H9 (cell line): ENCODE data around the gene VCPKMT. TPM values are rescaled to one million over a fixed set of nuclear protein-coding genes. Genes with fewer than 3 reads are reported as not detected.

ENCODE experiments used
- DNase-seq: peaks from one replicate; pipeline ENCODE4 v3.0.0-alpha.2; 2017
- H2AFZ ChIP-seq: one replicate; pipeline ENCODE4 v1.6.1; 2013; ENCODE audit warnings: mild to moderate bottlenecking, low read length, control low read depth, moderate library complexity
- H2AK5ac ChIP-seq: 2 replicates; pipeline ENCODE4 v1.6.1; 2013; ENCODE audit warnings: low read length, control low read depth, mixed read lengths; ENCODE audit not compliant: insufficient read length
- H2BK120ac ChIP-seq: one replicate; pipeline ENCODE4 v1.6.1; 2013; ENCODE audit warnings: low read depth, mild to moderate bottlenecking, low read length, control low read depth, inconsistent platforms; ENCODE audit not compliant: poor library complexity, severe bottlenecking
- H2BK12ac ChIP-seq: 2 replicates; pipeline ENCODE4 v1.6.1; 2013; ENCODE audit warnings: low read length, control low read depth, mixed read lengths, low read depth; ENCODE audit not compliant: insufficient read length
- H2BK15ac ChIP-seq: 2 replicates; pipeline ENCODE4 v1.6.1; 2013; ENCODE audit warnings: low read depth, low read length, control low read depth
- H2BK20ac ChIP-seq: one replicate; pipeline ENCODE4 v1.6.1; 2013; ENCODE audit warnings: low read depth, mild to moderate bottlenecking, low read length, control low read depth, inconsistent platforms; ENCODE audit not compliant: poor library complexity, severe bottlenecking
- H2BK5ac ChIP-seq: 2 replicates; pipeline ENCODE4 v1.6.1; 2013; ENCODE audit warnings: low read length, control low read depth, mixed read lengths; ENCODE audit not compliant: insufficient read length
- H3K14ac ChIP-seq: 2 replicates; pipeline ENCODE4 v1.6.1; 2013; ENCODE audit warnings: low read length, control low read depth; ENCODE audit not compliant: insufficient read depth
- H3K18ac ChIP-seq: 2 replicates; pipeline ENCODE4 v1.6.1; 2013; ENCODE audit warnings: low read depth, mild to moderate bottlenecking, mixed read lengths, low read length, control low read depth; ENCODE audit not compliant: insufficient read length
- H3K23ac ChIP-seq: 2 replicates; pipeline ENCODE4 v1.6.1; 2013; ENCODE audit warnings: low read length, control low read depth, mixed read lengths, low read depth; ENCODE audit not compliant: insufficient read length
- H3K23me2 ChIP-seq: 2 replicates; pipeline ENCODE4 v1.6.1; 2013; ENCODE audit warnings: low read depth, mild to moderate bottlenecking, mixed read lengths, low read length, control low read depth; ENCODE audit not compliant: insufficient read length, poor library complexity, severe bottlenecking
- H3K27ac ChIP-seq: 2 replicates; pipeline ENCODE4 v1.5.1; 2013; ENCODE audit warnings: low read length, control low read depth, mixed read lengths, low read depth; ENCODE audit not compliant: insufficient read length
- H3K27me3 ChIP-seq: 2 replicates; pipeline ENCODE4 v1.6.1; 2013; ENCODE audit warnings: low read length, control low read depth, inconsistent platforms; ENCODE audit not compliant: insufficient read depth
- H3K4ac ChIP-seq: 2 replicates; pipeline ENCODE4 v1.6.1; 2013; ENCODE audit warnings: low read depth, mild to moderate bottlenecking, control low read depth, inconsistent platforms, low read length, moderate library complexity
- H3K4me1 ChIP-seq: 2 replicates; pipeline ENCODE4 v1.6.1; 2013; ENCODE audit warnings: low read length, control low read depth, inconsistent platforms; ENCODE audit not compliant: insufficient read depth
- H3K4me2 ChIP-seq: 2 replicates; pipeline ENCODE4 v1.6.1; 2013; ENCODE audit warnings: low read length, control low read depth, mixed read lengths; ENCODE audit not compliant: insufficient read length, insufficient read depth
- H3K56ac ChIP-seq: 2 replicates; pipeline ENCODE4 v1.6.1; 2013; ENCODE audit warnings: low read depth, mild to moderate bottlenecking, mixed read lengths, low read length, control low read depth; ENCODE audit not compliant: insufficient read length
- H3K79me1 ChIP-seq: 2 replicates; pipeline ENCODE4 v1.6.1; 2013; ENCODE audit warnings: low read depth, mild to moderate bottlenecking, moderate library complexity, low read length, control low read depth, inconsistent platforms; ENCODE audit not compliant: insufficient read depth, poor library complexity, severe bottlenecking
- H3K79me2 ChIP-seq: 2 replicates; pipeline ENCODE4 v1.6.1; 2013; ENCODE audit warnings: low read length, control low read depth, inconsistent platforms; ENCODE audit not compliant: insufficient read depth
- H3K9ac ChIP-seq: 2 replicates; pipeline ENCODE4 v1.6.1; 2013; ENCODE audit warnings: low read length, control low read depth, mixed read lengths; ENCODE audit not compliant: insufficient read length; ENCODE audit errors: extremely low read depth
- H3K9me3 ChIP-seq: one replicate; pipeline ENCODE4 v1.6.1; 2013; ENCODE audit warnings: low read depth, low read length, inconsistent platforms; ENCODE audit not compliant: control insufficient read depth
- H3T11ph ChIP-seq: one replicate; pipeline ENCODE4 v1.6.1; 2013; ENCODE audit warnings: mild to moderate bottlenecking, low read length, control low read depth, inconsistent platforms
- H4K20me1 ChIP-seq: one replicate; pipeline ENCODE4 v1.6.1; 2013; ENCODE audit not compliant: control insufficient read depth, insufficient read length, insufficient read depth
- H4K5ac ChIP-seq: 2 replicates; pipeline ENCODE4 v1.6.1; 2013; ENCODE audit warnings: low read depth, mild to moderate bottlenecking, mixed read lengths, low read length, control low read depth; ENCODE audit not compliant: insufficient read length
- H4K8ac ChIP-seq: replicated peaks from 2 replicates; pipeline ENCODE4 v1.6.1; 2013; ENCODE audit warnings: low read length, control low read depth, mixed read lengths, low read depth; ENCODE audit not compliant: insufficient read length
- H4K91ac ChIP-seq: 2 replicates; pipeline ENCODE4 v1.6.1; 2013; ENCODE audit warnings: low read depth, mild to moderate bottlenecking, moderate library complexity, mixed read lengths, low read length, control low read depth; ENCODE audit not compliant: insufficient read length
- H3K27ac Mint-ChIP-seq, 3 experiments: 2 replicates in 2 of 3; 3 replicates in 1 of 3; pipeline ENCODE4 v1.8.0; 2020 to 2021; ENCODE audit warnings: mixed read lengths in 3 of 3, mild to moderate bottlenecking in 1 of 3, moderate library complexity in 1 of 3
- H3K27me3 Mint-ChIP-seq: 2 replicates; pipeline ENCODE4 v1.8.0; 2021; ENCODE audit warnings: low read depth, mild to moderate bottlenecking, moderate library complexity, mixed read lengths
- H3K36me3 Mint-ChIP-seq, 3 experiments: 2 replicates in 2 of 3; 3 replicates in 1 of 3; pipeline ENCODE4 v1.8.0; 2020 to 2021; ENCODE audit warnings: low read depth in 3 of 3, mixed read lengths in 3 of 3; ENCODE audit not compliant: insufficient read depth in 1 of 3
- H3K4me1 Mint-ChIP-seq, 2 experiments: 2 replicates each; pipeline ENCODE4 v1.8.0; 2020; ENCODE audit warnings: mixed read lengths in 2 of 2
- H3K4me3 Mint-ChIP-seq, 2 experiments: 2 replicates in 1 of 2; 3 replicates in 1 of 2; pipeline ENCODE4 v1.8.0; 2020 to 2021; ENCODE audit warnings: mild to moderate bottlenecking in 2 of 2, mixed read lengths in 2 of 2, moderate library complexity in 1 of 2
- H3K9me3 Mint-ChIP-seq, 2 experiments: 2 replicates in 1 of 2; 3 replicates in 1 of 2; pipeline ENCODE4 v1.8.0; 2020; ENCODE audit warnings: mild to moderate bottlenecking in 2 of 2, mixed read lengths in 2 of 2, moderate library complexity in 1 of 2
- WGBS: extraction: QIAGEN DNeasy Blood & Tissue Kit; methylation state at CpG from one replicate; pipeline ENCODE4 v1.1.7; 2013; ENCODE audit warnings: missing lambda C conversion rate, low lambda C conversion rate, mixed read lengths; ENCODE audit not compliant: insufficient read length; ENCODE audit errors: extremely low coverage; 5-methylcytosine and 5-hydroxymethylcytosine counted together
- total RNA-seq: library from RNA; stranded (reverse); gene quantifications from 2 replicates; pipeline ENCODE4 v1.2.1, GENCODE V29; 2021
- TF ChIP-seq, protein P1 (sequence below): fragments of 200-600 bp; sonication (generic); conservative IDR thresholded peaks from 3 replicates; pipeline ENCODE4 v1.8.0; 2021; ENCODE audit warnings: antibody characterized with exemption, mild to moderate bottlenecking

The VCPKMT gene
- total RNA-seq, 1 experiment from 2014 or later, result 13.7 TPM

DNA sequence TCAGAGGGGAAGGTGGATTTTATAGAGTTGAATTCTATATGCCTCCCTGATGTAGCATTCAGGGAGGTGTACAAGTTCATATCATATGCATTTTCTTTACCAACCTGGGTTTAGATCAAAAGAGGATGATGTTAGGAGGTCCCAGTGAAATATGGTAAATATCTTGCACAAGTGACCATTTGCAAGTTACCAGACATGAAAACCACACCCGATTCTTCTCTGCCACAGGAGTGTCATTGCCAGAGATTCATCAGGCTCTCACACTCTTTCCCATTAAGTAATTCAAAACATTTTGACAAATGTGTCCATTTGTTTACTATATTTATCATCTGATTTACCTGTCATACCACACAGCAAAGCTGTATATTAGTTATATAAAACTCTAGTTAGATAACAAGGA lies 44.0 kb downstream of the VCPKMT start:
- Histone ChIP-seq H4K20me1 (no peaks in the 10 kb centered on the region), H3K9ac (no peak overlapping the region), H3K79me2 (no peaks in the 10 kb centered on the region), H4K91ac (no peak overlapping the region), H3K79me1 (no peaks in the 10 kb centered on the region), H2BK15ac (no peak overlapping the region), H2BK120ac (no peak overlapping the region), H2BK20ac (no peak overlapping the region), H4K8ac (no peak overlapping the region), H3K27ac (no peak overlapping the region), H2BK5ac (no peak overlapping the region), H3K4ac (no peak overlapping the region), H3T11ph (no peak overlapping the region), H3K56ac (no peak overlapping the region), H3K18ac (no peak overlapping the region), H3K14ac (no peak overlapping the region), H3K27me3 (no peaks in the 10 kb centered on the region), H3K23me2 (no peaks in the 10 kb centered on the region), H3K23ac (no peak overlapping the region), H4K5ac (no peak overlapping the region), H3K4me2 (no peak overlapping the region), H3K9me3 (no peaks in the 10 kb centered on the region), H3K4me1 (0 out of 2 replicates have a peak, but pooled peaks cover 2% of the 10 kb centered on the region), H2BK12ac (no peak overlapping the region), H2AK5ac (no peak overlapping the region), H2AFZ (no peak overlapping the region)
- WGBS, result no CpG with 5 or more reads among the region's 1 CpG
- Mint-ChIP-seq H3K4me1 (peaks cover 0 to 7% of the 10 kb centered on the region in 2 experiments; a peak in 2 of 4 replicates), H3K9me3 (peaks cover 8 to 11% of the 10 kb centered on the region in 2 experiments), H3K36me3 (peaks cover 0 to 9% (median 6%) of the 10 kb centered on the region in 3 experiments; a peak in 4 of 7 replicates), H3K27me3 (peaks cover 8% of the 10 kb centered on the region), H3K27ac (no peak overlapping the region), H3K4me3 (no peak overlapping the region)
- DNase-seq, result no peak
- TF ChIP-seq, protein P1, sequence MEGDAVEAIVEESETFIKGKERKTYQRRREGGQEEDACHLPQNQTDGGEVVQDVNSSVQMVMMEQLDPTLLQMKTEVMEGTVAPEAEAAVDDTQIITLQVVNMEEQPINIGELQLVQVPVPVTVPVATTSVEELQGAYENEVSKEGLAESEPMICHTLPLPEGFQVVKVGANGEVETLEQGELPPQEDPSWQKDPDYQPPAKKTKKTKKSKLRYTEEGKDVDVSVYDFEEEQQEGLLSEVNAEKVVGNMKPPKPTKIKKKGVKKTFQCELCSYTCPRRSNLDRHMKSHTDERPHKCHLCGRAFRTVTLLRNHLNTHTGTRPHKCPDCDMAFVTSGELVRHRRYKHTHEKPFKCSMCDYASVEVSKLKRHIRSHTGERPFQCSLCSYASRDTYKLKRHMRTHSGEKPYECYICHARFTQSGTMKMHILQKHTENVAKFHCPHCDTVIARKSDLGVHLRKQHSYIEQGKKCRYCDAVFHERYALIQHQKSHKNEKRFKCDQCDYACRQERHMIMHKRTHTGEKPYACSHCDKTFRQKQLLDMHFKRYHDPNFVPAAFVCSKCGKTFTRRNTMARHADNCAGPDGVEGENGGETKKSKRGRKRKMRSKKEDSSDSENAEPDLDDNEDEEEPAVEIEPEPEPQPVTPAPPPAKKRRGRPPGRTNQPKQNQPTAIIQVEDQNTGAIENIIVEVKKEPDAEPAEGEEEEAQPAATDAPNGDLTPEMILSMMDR, result no peak
